ENCODE measurements around the gene MAPT.

Gene MAPT

DNA sequence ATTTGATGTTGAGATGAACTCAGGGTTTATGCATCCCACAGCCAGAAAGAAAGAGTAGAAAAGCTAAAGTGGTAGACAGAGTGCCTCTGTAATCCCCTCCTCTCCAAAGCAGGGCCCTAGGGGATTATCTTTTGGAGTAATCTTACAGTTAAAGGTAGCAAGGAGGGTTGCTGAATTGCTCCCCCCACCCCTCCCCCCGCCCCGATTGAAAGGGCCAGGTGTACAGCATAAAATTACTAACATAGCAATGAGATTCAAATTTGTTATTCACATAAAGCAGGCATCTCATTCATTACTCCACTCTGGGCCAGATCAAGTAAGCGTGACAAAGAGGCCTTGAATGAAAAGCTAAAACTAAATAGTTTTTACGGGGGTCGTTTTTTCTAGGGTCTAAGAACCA lies 177.4 kb downstream of the MAPT start:
- DNase-seq, result no peak

DNA sequence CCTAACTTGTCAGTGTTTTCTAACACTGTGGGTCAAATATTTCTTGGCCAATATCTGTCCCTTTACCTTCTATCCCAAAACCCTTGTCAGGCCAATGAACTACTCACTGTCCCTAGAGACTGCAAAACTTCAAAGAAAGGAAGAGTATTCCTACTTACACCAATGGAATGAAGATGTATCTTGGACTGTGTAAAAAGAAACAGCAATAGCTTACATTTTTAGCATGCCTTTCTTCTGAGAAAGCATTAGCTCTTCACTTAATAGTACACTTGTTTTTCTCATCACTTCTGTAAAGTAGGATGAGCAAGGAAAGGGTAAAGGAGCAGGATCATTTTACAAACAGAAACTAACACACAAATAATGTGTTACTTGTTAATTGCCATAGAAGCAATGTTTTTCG lies 178.6 kb downstream of the MAPT start:
- DNase-seq, result no peak

GRCh38 chr17:46074540-46074939 lies 180.2 kb downstream of the MAPT start:
- DNase-seq, result no peak
